Stimulated activated CD8-positive, alpha-beta memory T cell treated with anti-CD3 and anti-CD28 coated beads, Interleukin-15, amount 100 ng/mL, for 48 hours (primary cell): ENCODE measurements around the gene CEACAM4.
"Not testable (repeated sequence)": the region's sequence is repeated elsewhere in the genome, so short reads cannot be mapped to it uniquely, and the experiment has no call there.

Source experiments
- DNase-seq, 2 donors: peaks; one replicate each; pipeline ENCODE4 v3.0.0-alpha.2; 2020; ENCODE audit warnings: low read depth in 2 of 2

Gene CEACAM4

DNA sequence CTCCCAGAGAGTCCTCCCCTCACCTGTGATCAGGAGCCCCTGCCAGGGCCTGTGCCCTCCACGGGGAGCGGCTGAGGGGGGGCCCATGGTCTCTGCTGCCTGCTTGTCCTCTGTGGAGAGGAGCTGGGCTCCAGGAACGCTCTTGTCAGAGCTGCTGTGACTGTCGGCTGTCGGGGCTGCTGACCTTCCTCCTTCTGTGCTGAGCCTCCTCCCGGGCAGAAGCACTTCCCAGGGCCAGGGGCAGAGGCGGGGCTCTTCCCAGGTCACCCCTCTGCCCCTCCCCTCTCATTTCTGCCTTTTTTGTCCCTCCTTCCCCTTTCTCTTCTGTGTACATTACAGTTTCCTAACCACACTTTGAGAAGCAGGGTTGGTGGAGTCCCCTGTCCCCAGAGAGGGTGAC, at the start of gene CEACAM4:
CEACAM4 (minus strand) TSS at position 198 of the 400 bp plus-strand sequence; CDS start at position 87, 111 bp downstream.
- DNase-seq, result no peak

DNA sequence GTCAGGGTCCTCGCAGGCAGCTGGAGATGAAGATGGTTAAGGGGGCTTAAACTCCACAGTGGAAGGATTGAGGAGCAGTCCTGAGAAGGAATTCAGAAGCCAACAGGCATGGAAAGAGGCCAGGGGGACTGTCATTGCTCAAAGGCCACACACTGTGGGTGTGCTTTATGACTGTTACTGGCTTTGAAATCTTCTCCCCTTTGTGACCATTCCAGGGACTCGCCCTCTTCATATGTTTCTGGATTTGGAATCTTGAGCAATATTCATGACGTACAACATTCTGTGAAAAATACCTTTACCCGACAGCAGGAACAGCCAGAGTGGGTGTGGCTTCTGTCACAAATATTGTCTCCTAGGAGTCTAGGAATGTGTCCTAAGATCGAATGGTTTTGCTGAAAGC, 44.6 kb upstream of the CEACAM4 start:
- no peak for DNase-seq

DNA sequence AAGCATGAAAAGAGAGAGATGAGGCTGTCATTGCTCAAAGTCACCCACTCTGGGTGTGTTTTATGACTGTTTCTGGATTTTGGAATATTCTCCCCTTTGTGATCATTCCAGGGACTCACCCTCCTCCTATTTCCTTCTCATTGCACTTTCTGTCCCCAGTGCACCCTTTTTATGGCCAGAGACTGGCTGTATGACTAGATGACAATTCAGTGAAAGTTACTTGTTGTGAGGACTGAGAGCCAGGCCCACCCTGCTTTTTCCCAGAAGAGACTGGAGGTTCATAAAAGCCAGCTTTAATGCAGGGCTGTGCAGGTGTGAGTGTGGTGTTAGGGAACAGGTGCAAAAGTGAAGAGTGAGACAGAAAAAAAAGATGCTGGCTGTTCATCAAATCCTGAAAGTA, 43.9 kb upstream of the CEACAM4 start:
- DNase-seq, result no peak

- DNase-seq, result no peak
Measured at GRCh38 chr19:41668315-41668714, 41.4 kb upstream of the CEACAM4 start.

- no peak for DNase-seq
Measured at GRCh38 chr19:41666075-41666474, 39.2 kb upstream of the CEACAM4 start.

DNA sequence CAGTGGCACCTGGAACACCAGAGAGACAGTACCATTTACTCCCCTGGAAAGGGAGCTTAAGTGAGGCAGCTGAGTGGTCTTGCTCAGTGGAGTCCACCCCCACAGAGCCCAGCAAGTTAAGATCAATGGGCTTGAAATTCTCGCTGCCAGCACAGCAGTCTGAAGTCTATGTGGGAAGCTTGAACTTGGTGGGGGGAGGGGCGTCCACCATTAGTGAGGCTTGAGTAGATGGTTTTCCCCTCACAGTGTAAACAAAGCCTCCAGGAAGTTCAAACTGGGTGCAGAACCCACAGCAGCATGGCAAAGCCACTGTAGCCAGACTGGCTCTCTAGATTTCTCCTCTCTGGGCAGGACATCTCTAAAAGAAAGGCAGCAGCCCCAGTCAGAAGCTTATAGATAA, 30.3 kb upstream of the CEACAM4 start:
- no peak for DNase-seq

GRCh38 chr19:41656756-41657155, 29.9 kb upstream of the CEACAM4 start:
- not testable (repeated sequence) for DNase-seq

DNA sequence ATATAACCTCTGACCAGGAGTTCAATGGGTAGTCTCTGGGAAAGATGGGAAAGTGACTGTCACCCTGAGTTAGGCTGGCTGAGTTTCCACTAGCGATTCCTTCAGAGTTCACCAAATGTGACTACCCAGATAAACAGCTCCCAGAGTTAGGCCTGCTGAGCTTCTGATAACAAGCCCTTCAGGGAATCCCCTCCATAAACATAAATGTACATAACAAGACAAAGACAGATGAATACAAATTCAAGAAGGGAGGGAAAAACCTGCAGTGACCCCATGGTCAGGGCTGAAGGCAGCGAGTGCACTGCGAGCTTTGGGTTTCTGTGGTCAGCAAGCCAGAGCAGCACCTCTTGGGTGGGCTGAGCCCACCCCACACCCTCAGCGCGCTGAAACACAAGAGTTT, 25.4 kb upstream of the CEACAM4 start:
- no peak for DNase-seq

- no peak for DNase-seq
Measured at GRCh38 chr19:41649827-41650226, 23.0 kb upstream of the CEACAM4 start.

DNA sequence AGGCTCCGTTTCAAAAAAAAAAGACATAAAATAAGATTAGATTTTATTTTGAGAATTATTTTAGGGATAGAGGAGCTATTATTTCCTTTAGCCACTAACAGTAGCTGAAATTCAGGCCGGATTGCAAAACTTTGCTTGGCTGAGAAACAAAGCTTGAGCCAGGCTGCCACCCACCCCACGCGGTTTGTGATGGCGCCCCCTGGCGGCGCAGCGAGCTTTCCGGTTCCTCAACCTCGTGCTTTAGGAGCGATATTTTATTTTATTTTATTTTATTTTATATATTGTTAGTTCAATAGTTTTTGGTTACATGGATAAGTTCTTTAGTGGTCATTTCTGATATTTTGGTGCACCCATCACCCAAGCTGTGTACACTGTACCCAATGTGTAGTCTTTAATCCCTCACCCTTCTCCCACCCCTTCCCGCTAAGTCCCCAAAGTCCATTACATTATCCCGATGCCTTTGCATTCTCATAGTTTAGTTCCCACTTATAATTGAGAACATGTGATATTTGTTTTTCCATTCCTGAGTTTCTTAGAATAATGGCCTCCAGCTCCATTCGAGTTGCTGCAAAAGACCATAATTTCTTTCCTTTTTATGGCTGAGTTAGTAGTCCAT, 19.8 kb upstream of the CEACAM4 start:
- peak; percentile 21 to 22 for DNase-seq

- peak; percentile 28 to 40 for DNase-seq
Measured at GRCh38 chr19:41641879-41642485, 15.1 kb upstream of the CEACAM4 start.

- DNase-seq, result no peak
Measured at GRCh38 chr19:41638641-41639081, 11.8 kb upstream of the CEACAM4 start.

GRCh38 chr19:41637484-41637883, 10.6 kb upstream of the CEACAM4 start:
- DNase-seq, result no peak

- DNase-seq, result no peak
Measured at GRCh38 chr19:41627966-41628675, 1.2 kb upstream of the CEACAM4 start.

GRCh38 chr19:41626278-41626677, 596 bp downstream of the CEACAM4 start:
- no peak for DNase-seq

GRCh38 chr19:41624937-41625336, 1.9 kb downstream of the CEACAM4 start:
- DNase-seq, result no peak

DNA sequence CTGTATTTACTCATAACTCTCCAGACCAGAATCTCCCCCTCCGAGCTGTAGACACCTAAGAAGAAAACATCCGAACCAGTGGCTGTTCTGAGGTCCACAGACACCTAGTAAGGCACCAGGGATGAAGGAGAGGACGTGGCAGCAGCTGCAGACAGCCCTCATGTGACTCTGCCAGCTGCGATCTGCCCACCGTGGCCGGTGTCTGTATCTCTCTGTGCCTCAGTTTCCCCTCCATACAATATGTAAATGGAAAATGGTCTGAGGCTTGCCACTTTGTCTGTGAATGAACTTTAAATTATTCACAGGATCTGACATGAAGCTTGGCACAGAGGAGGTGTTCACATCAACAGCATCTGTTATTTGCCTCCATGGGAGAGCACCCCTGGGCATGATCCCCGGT, 2.4 kb downstream of the CEACAM4 start:
- DNase-seq, result no peak

DNA sequence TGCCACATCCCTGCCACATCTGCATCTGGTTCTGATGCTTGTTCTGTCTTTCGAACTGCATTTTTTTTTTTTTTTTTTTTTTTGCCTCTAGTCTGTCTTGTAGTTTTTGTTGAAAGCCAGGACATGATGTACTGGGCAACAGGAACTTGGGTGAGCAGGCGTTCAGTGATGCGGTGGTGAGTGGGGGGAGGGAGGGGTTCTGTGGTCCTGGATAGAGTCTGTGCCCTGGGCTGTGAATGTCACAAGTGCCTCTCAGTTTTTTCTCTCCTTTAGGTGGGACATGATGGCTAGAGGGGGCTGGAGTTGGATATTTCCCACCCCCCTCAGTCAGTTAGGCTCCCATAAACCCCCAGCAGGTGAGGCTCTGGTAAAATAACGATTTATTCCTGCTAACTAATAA, 3.5 kb downstream of the CEACAM4 start:
- DNase-seq, result no peak

- DNase-seq, result no peak
Measured at GRCh38 chr19:41621654-41622053, 5.2 kb downstream of the CEACAM4 start.

- DNase-seq, result no peak
Measured at GRCh38 chr19:41621226-41621625, 5.6 kb downstream of the CEACAM4 start.

DNA sequence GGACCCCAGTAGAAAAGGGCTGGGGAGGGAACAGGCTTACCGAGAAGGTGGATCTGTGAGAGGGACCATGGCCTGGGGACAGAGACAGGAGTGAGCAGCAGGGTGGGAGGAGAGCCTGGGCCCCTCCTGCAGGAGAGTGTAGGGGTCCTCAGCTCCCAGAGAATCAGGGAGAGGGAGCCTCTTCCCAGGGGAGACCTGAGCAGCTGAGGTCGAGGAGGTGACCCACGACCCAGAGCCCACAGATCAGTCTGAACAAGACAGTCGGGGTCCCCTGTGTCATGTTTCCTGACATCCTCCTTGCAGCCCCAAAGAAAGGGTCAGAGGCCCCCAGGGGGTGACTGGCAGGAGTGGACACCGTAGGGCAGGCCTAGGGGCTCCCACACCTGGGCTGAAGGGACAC, 6.7 kb downstream of the CEACAM4 start:
- DNase-seq, result no peak

DNA sequence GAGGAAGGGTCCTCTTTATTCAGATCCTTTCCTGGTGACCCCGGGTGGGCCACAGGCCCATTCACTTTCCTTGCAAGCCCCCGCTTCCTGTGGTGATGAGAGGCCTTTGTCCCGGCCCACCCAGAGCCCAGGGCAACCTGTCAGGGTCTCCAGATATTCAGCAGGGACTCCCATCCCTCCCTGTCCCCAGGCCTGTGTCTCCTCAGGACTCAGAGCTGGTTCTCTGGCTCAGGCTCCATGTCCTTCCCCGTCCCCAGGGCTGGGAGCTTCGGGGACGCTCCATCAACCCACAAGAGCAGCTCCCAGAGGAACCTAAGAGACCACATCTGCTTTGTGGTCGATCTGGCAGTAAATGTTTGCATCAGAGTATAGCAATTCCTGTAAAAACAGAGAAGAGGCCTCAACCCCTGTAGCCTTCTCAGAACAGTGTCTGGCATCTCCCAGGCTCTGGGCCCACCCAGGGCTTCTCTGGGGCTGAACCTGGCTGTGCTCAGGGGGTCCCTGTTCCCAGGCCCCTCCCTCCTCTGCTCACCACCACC, 7.8 kb downstream of the CEACAM4 start:
- no peak for DNase-seq
